Endothelial cell of umbilical vein (primary cell): ENCODE results near the gene PTPRD.

ENCODE experiments used
- FOS ChIP-seq: IDR thresholded peaks from 2 replicates; pipeline ENCODE4 v1.6.1; 2011; ENCODE audit warnings: mild to moderate bottlenecking, low read length, moderate library complexity, borderline replicate concordance; ENCODE audit not compliant: insufficient read depth
- GATA2 ChIP-seq: IDR thresholded peaks from 2 replicates; pipeline ENCODE4 v1.7.0; 2011; ENCODE audit warnings: low read depth, mild to moderate bottlenecking, moderate library complexity, mixed read lengths, low read length; ENCODE audit not compliant: insufficient read length, insufficient read depth
- MYC ChIP-seq: IDR thresholded peaks from one replicate; pipeline ENCODE4 v1.6.1; 2011; ENCODE audit warnings: mild to moderate bottlenecking, low read depth, low read length
- POLR2A ChIP-seq: IDR thresholded peaks from 2 replicates; pipeline ENCODE4 v1.6.1; 2012; ENCODE audit warnings: low read depth, mild to moderate bottlenecking, control low read depth, low read length
- TF ChIP-seq, protein P1 (sequence below), 2 donors: IDR thresholded peaks; 1 replicate in 1 of 2; 2 replicates in 1 of 2; pipeline ENCODE4 v1.5.1; 2011; ENCODE audit warnings: low read length in 2 of 2, mild to moderate bottlenecking in 2 of 2, moderate library complexity in 2 of 2, control low read depth in 1 of 2, inconsistent platforms in 1 of 2, low read depth in 1 of 2; ENCODE audit not compliant: insufficient read depth in 1 of 2; ENCODE audit errors: extremely low read depth in 1 of 2
- TF ChIP-seq, protein P2 (sequence below): IDR thresholded peaks from 2 replicates; pipeline ENCODE4 v1.6.1; 2011; ENCODE audit not compliant: insufficient read depth, insufficient read length

DNA sequence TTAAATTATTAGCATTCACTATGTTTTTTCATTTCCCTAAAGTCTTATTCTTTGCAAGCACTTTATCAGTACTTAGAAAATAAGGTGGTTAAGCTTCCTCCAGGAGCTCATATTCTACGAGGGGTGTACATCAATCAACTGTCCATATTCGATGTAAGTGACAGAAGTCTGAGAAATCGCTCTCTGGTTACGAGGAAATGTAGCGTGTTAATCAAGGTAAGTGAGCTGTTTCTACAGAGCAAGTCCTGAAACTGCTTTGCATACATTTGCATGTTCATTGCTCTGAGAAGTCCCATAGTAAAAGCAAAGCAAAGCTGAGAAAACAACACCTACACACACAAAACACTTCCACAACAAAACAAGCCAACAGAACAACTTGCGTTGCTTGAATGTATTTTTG, 1919.3 kb downstream of the PTPRD start:
- TF ChIP-seq, protein P1, sequence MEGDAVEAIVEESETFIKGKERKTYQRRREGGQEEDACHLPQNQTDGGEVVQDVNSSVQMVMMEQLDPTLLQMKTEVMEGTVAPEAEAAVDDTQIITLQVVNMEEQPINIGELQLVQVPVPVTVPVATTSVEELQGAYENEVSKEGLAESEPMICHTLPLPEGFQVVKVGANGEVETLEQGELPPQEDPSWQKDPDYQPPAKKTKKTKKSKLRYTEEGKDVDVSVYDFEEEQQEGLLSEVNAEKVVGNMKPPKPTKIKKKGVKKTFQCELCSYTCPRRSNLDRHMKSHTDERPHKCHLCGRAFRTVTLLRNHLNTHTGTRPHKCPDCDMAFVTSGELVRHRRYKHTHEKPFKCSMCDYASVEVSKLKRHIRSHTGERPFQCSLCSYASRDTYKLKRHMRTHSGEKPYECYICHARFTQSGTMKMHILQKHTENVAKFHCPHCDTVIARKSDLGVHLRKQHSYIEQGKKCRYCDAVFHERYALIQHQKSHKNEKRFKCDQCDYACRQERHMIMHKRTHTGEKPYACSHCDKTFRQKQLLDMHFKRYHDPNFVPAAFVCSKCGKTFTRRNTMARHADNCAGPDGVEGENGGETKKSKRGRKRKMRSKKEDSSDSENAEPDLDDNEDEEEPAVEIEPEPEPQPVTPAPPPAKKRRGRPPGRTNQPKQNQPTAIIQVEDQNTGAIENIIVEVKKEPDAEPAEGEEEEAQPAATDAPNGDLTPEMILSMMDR (IDR thresholded peaks at IDR 0.05; ENCODE audit: extremely low read depth in 1 of 2, insufficient read depth in 1 of 2, low read depth in 1 of 2, low read length in 2 of 2), result no peak
- TF ChIP-seq POLR2A (no peak), MYC (no peak), FOS (no peak), GATA2 (no peak)
- TF ChIP-seq, protein P2, sequence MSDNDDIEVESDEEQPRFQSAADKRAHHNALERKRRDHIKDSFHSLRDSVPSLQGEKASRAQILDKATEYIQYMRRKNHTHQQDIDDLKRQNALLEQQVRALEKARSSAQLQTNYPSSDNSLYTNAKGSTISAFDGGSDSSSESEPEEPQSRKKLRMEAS, result no peak
